ENCODE measurements around the gene SPDYA. TPM values are rescaled to one million over a fixed set of nuclear protein-coding genes. Genes with fewer than 3 reads are reported as not detected.
A peak's percentile ranks its signal among the peaks of the same experiment; 100 is the strongest.

Gene SPDYA
- total RNA-seq: 1 to 10 TPM; 4.5 to 4.9 TPM
- under 1 TPM in 1 of 2 donors, not detected in 1; 0.14 TPM for polyA plus RNA-seq

DNA sequence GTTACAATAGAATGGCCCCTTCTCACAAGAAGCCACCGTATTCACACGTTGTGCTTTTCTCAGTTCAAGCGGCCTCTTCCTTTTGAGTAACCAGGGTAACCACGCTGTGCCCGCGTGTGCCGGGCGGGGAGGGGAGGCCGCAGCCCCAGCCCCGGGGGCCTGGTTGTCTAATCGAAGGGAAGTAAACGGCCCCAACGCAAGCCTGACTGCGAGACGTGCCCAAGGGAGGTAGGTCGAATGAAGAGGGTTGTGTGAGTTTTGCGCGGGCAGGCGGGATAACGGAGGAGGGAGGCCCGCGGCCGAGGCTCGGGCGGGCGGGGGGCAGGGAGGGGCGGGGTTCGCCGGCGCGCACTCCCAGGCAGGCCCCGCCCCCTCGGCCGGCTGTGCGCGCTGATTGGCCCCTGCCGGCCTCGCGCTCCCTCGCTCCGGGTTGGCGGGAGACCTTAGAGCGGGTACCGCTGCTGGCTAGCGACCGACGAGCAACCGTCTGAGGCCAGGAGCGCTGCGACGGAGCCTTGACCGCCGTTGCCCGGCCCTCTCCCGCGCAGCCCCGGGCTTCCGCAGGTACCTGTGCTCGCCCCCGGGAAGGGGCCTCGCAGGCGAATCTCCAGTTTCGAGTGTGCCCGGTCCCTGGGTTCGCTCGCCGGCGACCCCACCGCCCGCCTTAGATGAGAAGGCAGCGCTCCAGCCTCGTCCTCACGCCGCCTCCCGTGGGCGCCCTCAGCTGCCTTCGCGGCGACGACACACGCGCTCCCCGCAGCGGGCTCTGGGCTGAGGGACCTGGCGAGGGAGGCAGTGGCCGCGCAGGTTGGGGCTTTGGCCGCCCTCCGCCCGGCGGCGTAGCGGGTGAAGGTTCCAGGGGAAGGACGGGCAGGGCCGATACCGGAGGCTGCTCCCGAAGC is at the start of gene SPDYA:
TSS of gene SPDYA (plus strand) at position 451 of the 902 bp plus-strand sequence. CDS start 5,181 bp downstream, outside the sequence.
- Histone ChIP-seq H3K36me3 (ENCODE audit: insufficient read depth, low read length) (no peaks in the 10 kb centered on the region), H3K27ac (ENCODE audit: low read depth, low read length) (peak within 1 kb of the TSS; percentile 41), H3K27me3 (ENCODE audit: insufficient read depth, low read length) (no peaks in the 10 kb centered on the region), H3K4me3 (ENCODE audit: low read length in 2 of 2) (peak within 1 kb of the TSS in 1 of 2 donors; percentile 60), H3K4me1 (ENCODE audit: insufficient read depth, low read length) (peaks cover 13% of the 10 kb centered on the region), H3K9me3 (ENCODE audit: control insufficient read depth in 1 of 2, low read length in 2 of 2) (no peaks in the 10 kb centered on the region)
- Mint-ChIP-seq H3K4me3 (peak within 1 kb of the TSS; percentile 79 to 91 (median 84)), H3K27me3 (no peaks in the 10 kb centered on the region), H3K9me3 (no peaks in the 10 kb centered on the region), H3K36me3 (peaks cover 4 to 7% of the 10 kb centered on the region in 2 donors), H3K27ac (peak within 1 kb of the TSS; percentile 73 to 88 (median 84)), H3K4me1 (peaks cover 5 to 16% (median 11%) of the 10 kb centered on the region in 4 donors)
- DNase-seq: peak; percentile 76 to 81 (median 79)
- ChIA-PET CTCF (ENCODE audit: partially characterized antibody) (interaction anchor here (0.6 to 2.5 kb wide), 5 partner anchors 10 to 99 kb away, joined by 3 to 13 read pairs (median 5); no protein-coding TSS in a partner anchor), POLR2A (ENCODE audit: partially characterized antibody) (interaction anchor here (1.0 to 1.2 kb wide), 3 partner anchors 10 to 84 kb away, joined by 3 to 5 read pairs (median 4); partner anchors contain the start of gene WDR43)
- intact Hi-C loops (cut with micrococcal nuclease): loop anchor here (2.0 to 10.0 kb wide), 3 partner anchors 58 to 244 kb away; no protein-coding TSS in a partner anchor

DNA sequence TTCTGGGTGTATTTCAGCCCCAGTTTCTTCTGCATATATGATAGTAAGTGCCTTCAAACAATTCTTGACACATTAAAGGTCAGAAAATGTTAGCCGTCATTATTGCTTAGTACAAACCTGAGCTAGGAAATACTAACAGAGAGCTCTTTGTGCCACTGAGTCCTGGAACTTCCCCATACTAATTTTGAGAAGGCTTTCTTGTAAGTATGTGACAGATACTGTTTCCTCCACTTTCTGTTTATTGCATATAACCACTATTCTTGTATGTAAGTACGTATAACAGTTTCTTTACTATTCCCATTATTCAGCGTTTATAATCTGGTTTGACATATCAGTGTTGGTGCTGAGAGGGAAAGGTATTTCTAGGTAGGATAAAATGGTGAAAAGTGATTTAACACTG is 49.2 kb upstream of the SPDYA start:
- peaks cover 49 to 92% (median 74%) of the 10 kb centered on the region in 4 donors for H3K4me1 Mint-ChIP-seq
- H3K36me3 Mint-ChIP-seq: peaks cover 0 to 55% of the 10 kb centered on the region in 2 donors
- Histone ChIP-seq H3K36me3 (ENCODE audit: insufficient read depth, low read length) (peaks cover 5% of the 10 kb centered on the region), H3K4me3 (ENCODE audit: low read length in 2 of 2) (no peak overlapping the region), H3K27ac (ENCODE audit: low read depth, low read length) (no peak overlapping the region), H3K27me3 (ENCODE audit: insufficient read depth, low read length) (no peaks in the 10 kb centered on the region), H3K9me3 (ENCODE audit: control insufficient read depth in 1 of 2, low read length in 2 of 2) (no peaks in the 10 kb centered on the region), H3K4me1 (ENCODE audit: insufficient read depth, low read length) (peaks cover 94% of the 10 kb centered on the region)
- CTCF ChIA-PET (ENCODE audit: partially characterized antibody): interaction anchor here (0.6 to 18.0 kb wide), 4 partner anchors 59 to 194 kb away, joined by 3 to 299 read pairs (median 13); no protein-coding TSS in a partner anchor
- no peaks in the 10 kb centered on the region for H3K9me3 Mint-ChIP-seq
- H3K4me3 Mint-ChIP-seq: peak overlapping the region in 3 of 8 donors; percentile 36 to 48 (median 44)
- POLR2A ChIA-PET (ENCODE audit: partially characterized antibody): interaction anchor here (1.3 to 2.4 kb wide), 2 partner anchors 9 to 195 kb away, joined by 3 to 9 read pairs; partner anchors contain the start of gene PPP1CB
- H3K27me3 Mint-ChIP-seq: no peaks in the 10 kb centered on the region
- intact Hi-C loops (cut with micrococcal nuclease): no loop called here
- peak overlapping the region in 3 of 7 donors; percentile 59 to 75 (median 60) for H3K27ac Mint-ChIP-seq
- no peak for DNase-seq

DNA sequence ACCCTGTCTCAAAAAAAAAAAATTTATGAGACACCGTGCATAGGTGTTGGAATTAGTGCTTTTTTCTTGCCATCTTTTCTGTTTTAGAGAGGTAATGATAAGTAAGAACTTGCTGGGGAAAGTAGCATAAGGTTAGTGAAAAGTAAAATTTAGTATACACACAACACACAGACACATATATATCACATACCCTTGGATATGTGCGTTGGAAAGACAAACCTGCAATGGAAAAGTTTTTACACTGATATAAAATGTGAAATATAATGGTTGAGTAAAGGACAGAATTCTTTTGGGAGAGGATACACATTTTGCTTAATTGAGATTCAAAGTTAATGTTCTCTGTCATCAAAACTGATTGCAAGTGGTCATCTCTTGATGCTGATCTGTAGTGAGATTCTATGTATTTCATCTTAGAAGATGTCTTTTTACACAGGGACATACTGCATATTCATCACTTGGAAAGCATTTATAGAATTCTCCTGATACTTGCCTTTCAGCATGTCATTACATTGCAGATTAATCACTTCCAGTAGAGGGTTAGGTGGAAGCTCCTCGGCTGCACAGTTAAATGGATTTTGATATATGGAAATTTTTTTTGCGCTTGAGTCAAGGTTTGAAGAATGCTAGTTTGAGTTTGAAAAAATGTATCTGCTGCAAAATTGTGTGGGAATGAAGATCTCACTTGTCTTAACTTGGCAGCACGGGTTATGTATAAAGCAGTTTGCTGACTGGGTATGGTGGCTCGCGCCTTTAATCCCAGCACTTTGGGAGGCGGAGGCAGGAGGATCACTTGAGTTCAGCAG is 45.5 kb upstream of the SPDYA start:
- CTCF ChIA-PET (ENCODE audit: partially characterized antibody): interaction anchor here (1.5 kb wide), 1 partner anchor 170 kb away, joined by 3 read pairs; no protein-coding TSS in a partner anchor
- Histone ChIP-seq H3K9me3 (ENCODE audit: control insufficient read depth in 1 of 2, low read length in 2 of 2) (no peaks in the 10 kb centered on the region), H3K36me3 (ENCODE audit: insufficient read depth, low read length) (no peaks in the 10 kb centered on the region), H3K4me1 (ENCODE audit: insufficient read depth, low read length) (peaks cover 97% of the 10 kb centered on the region), H3K27me3 (ENCODE audit: insufficient read depth, low read length) (no peaks in the 10 kb centered on the region), H3K27ac (ENCODE audit: low read depth, low read length) (no peak overlapping the region), H3K4me3 (ENCODE audit: low read length in 2 of 2) (no peak overlapping the region)
- no peak for DNase-seq
- Mint-ChIP-seq H3K4me1 (peaks cover 54 to 99% (median 74%) of the 10 kb centered on the region in 4 donors), H3K27me3 (no peaks in the 10 kb centered on the region), H3K4me3 (peak overlapping the region in 7 of 8 donors; percentile 17 to 73 (median 27)), H3K36me3 (peaks cover 5 to 38% of the 10 kb centered on the region in 2 donors), H3K27ac (peak overlapping the region in 5 of 7 donors; percentile 22 to 77 (median 54)), H3K9me3 (no peaks in the 10 kb centered on the region)
- POLR2A ChIA-PET (ENCODE audit: partially characterized antibody): no interaction called here
- intact Hi-C loops (cut with micrococcal nuclease): loop anchor here (1.0 kb wide), 1 partner anchor 8 kb away; no protein-coding TSS in a partner anchor

DNA sequence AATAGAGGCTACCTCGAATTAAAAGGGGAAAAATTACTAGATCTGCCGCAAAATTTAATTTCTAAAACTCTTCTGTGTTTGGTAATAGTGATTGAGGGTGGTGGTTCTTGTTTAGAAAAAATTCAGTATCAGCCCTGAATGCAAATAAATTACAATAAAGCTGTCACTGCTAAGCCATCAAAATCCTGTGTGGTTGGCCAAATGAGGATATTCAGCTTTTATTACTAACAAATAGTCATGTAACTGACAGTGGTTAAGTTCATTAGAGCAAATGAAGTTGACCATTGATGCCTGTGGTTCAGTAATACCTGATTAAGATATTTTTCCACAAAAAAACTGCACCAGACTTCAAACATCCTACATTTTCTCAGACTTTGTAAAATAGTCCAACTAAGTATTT is 44.6 kb upstream of the SPDYA start:
- H3K4me1 ChIP-seq (ENCODE audit: insufficient read depth, low read length): peaks cover 90% of the 10 kb centered on the region
- H3K27ac ChIP-seq (ENCODE audit: low read depth, low read length): no peak overlapping the region
- intact Hi-C loops (cut with micrococcal nuclease): no loop called here
- H3K4me3 ChIP-seq (ENCODE audit: low read length in 2 of 2): no peak overlapping the region
- ChIA-PET POLR2A (ENCODE audit: partially characterized antibody) (no interaction called here), CTCF (ENCODE audit: partially characterized antibody) (interaction anchor here (0.7 to 1.3 kb wide), 2 partner anchors 95 to 171 kb away, joined by 3 to 4 read pairs; no protein-coding TSS in a partner anchor)
- H3K36me3 ChIP-seq (ENCODE audit: insufficient read depth, low read length): no peaks in the 10 kb centered on the region
- H3K27ac Mint-ChIP-seq: peak overlapping the region in 2 of 7 donors; percentile 51 to 62
- H3K9me3 Mint-ChIP-seq: no peaks in the 10 kb centered on the region
- H3K27me3 Mint-ChIP-seq: no peaks in the 10 kb centered on the region
- peaks cover 58 to 100% (median 78%) of the 10 kb centered on the region in 4 donors for H3K4me1 Mint-ChIP-seq
- H3K4me3 Mint-ChIP-seq: peak overlapping the region in 4 of 8 donors; percentile 24 to 62 (median 41)
- H3K36me3 Mint-ChIP-seq: peaks cover 5 to 30% of the 10 kb centered on the region in 2 donors
- no peak for DNase-seq
- no peaks in the 10 kb centered on the region for H3K27me3 ChIP-seq (ENCODE audit: insufficient read depth, low read length)
- no peaks in the 10 kb centered on the region for H3K9me3 ChIP-seq (ENCODE audit: control insufficient read depth in 1 of 2, low read length in 2 of 2)

DNA sequence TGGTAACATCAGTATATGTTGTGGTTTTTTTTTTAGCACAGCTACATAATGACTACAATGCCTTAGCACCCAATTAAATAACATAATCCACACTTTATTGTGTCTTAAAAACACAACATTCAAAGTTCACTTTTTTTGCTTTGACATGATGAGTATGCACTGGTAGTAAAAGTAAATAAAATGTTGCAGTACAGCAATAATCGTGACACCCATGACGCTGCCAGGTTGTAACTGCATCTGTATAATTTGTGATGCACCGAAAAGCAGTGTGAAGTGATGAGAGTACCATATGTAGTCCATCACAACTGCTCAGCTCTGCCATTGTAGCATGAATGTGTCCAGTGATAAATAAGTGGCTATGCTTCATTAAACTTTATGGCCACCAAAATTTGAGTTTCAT is 43.3 kb upstream of the SPDYA start:
- intact Hi-C loops (cut with micrococcal nuclease): no loop called here
- ChIA-PET CTCF (ENCODE audit: partially characterized antibody) (interaction anchor here (0.8 to 4.4 kb wide), 2 partner anchors 173 to 174 kb away, joined by 3 to 18 read pairs; no protein-coding TSS in a partner anchor), POLR2A (ENCODE audit: partially characterized antibody) (interaction anchor here (0.6 to 1.0 kb wide), 2 partner anchors 16 to 146 kb away, joined by 3 read pairs; partner anchors contain the start of gene PPP1CB)
- Mint-ChIP-seq H3K4me1 (peaks cover 61 to 100% (median 78%) of the 10 kb centered on the region in 4 donors), H3K9me3 (no peaks in the 10 kb centered on the region), H3K36me3 (peaks cover 5 to 25% of the 10 kb centered on the region in 2 donors), H3K27ac (peak overlapping the region in 1 of 7 donors; percentile 62), H3K4me3 (no peak overlapping the region), H3K27me3 (no peaks in the 10 kb centered on the region)
- no peaks in the 10 kb centered on the region for H3K9me3 ChIP-seq (ENCODE audit: control insufficient read depth in 1 of 2, low read length in 2 of 2)
- no peaks in the 10 kb centered on the region for H3K36me3 ChIP-seq (ENCODE audit: insufficient read depth, low read length)
- H3K4me3 ChIP-seq (ENCODE audit: low read length in 2 of 2): no peak overlapping the region
- no peaks in the 10 kb centered on the region for H3K27me3 ChIP-seq (ENCODE audit: insufficient read depth, low read length)
- peaks cover 90% of the 10 kb centered on the region for H3K4me1 ChIP-seq (ENCODE audit: insufficient read depth, low read length)
- no peak overlapping the region for H3K27ac ChIP-seq (ENCODE audit: low read depth, low read length)
- no peak for DNase-seq

DNA sequence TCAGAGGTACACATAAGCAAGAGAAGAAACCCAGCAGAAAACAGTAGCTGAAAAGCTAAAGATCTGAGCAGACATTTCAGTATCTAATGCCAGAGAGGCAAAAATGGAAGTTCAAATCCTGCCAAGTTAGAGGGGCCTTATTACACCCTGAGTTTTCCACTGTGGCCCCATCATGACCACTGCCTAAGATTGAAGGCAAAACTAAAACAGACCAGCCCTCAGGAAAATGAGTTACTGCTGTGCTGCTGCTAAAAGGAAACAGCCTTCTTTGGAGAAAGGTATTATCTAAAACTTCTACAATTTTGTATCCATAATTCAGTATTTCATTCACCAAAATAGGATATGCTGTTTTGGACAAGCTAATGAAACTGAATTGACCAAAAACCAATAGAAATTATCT is 42.2 kb upstream of the SPDYA start:
- Mint-ChIP-seq H3K4me3 (peak overlapping the region in 4 of 8 donors; percentile 15 to 47 (median 26)), H3K9me3 (no peaks in the 10 kb centered on the region), H3K4me1 (peaks cover 61 to 95% (median 77%) of the 10 kb centered on the region in 4 donors), H3K27me3 (no peaks in the 10 kb centered on the region), H3K36me3 (peaks cover 5 to 17% of the 10 kb centered on the region in 2 donors), H3K27ac (peak overlapping the region in 6 of 7 donors; percentile 57 to 89 (median 70))
- Histone ChIP-seq H3K4me3 (ENCODE audit: low read length in 2 of 2) (no peak overlapping the region), H3K9me3 (ENCODE audit: control insufficient read depth in 1 of 2, low read length in 2 of 2) (no peaks in the 10 kb centered on the region), H3K27ac (ENCODE audit: low read depth, low read length) (no peak overlapping the region), H3K4me1 (ENCODE audit: insufficient read depth, low read length) (peaks cover 88% of the 10 kb centered on the region), H3K27me3 (ENCODE audit: insufficient read depth, low read length) (no peaks in the 10 kb centered on the region), H3K36me3 (ENCODE audit: insufficient read depth, low read length) (no peaks in the 10 kb centered on the region)
- intact Hi-C loops (cut with micrococcal nuclease): no loop called here
- ChIA-PET POLR2A (ENCODE audit: partially characterized antibody) (interaction anchor here (1.1 kb wide), 1 partner anchor 17 kb away, joined by 3 read pairs; the partner anchor contains the start of gene PPP1CB), CTCF (ENCODE audit: partially characterized antibody) (interaction anchor here (0.5 to 4.4 kb wide), 2 partner anchors 10 to 174 kb away, joined by 3 to 18 read pairs; no protein-coding TSS in a partner anchor)
- DNase-seq: no peak

All from CD4-positive, alpha-beta memory T cell (primary cell).